ENCODE results near the gene ILKAP. TPM values are rescaled to one million over a fixed set of nuclear protein-coding genes. Genes with fewer than 3 reads are reported as not detected.
"Not testable (repeated sequence)": the region's sequence is repeated elsewhere in the genome, so short reads cannot be mapped to it uniquely, and the experiment has no call there.

ILKAP gene
- total RNA-seq, 1 donor from 2014 or later: 33.2 TPM

GRCh38 chr2:238202326-238203093 lies 985 bp downstream of the ILKAP start:
- peak; percentile 25 for DNase-seq

DNA sequence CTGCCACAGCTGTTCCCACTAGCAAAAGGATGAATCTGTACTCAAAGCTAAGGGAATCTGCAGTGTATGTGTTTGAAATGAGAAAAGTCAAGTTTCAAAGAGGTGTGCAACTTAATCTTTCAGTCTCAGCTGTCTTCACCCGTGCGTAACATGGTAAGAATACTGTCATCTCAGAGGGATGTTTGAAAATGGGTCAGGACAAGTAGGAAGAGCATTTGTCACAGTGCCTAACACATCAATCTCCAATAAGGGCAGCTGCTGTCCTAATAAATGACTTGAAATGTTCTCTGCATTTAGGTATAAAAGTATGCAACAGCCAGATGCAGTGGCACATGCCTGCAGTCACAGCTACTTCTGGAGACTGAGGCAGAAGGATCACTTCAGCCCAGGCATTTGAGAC lies 13.1 kb downstream of the ILKAP start:
- no peak for DNase-seq

DNA sequence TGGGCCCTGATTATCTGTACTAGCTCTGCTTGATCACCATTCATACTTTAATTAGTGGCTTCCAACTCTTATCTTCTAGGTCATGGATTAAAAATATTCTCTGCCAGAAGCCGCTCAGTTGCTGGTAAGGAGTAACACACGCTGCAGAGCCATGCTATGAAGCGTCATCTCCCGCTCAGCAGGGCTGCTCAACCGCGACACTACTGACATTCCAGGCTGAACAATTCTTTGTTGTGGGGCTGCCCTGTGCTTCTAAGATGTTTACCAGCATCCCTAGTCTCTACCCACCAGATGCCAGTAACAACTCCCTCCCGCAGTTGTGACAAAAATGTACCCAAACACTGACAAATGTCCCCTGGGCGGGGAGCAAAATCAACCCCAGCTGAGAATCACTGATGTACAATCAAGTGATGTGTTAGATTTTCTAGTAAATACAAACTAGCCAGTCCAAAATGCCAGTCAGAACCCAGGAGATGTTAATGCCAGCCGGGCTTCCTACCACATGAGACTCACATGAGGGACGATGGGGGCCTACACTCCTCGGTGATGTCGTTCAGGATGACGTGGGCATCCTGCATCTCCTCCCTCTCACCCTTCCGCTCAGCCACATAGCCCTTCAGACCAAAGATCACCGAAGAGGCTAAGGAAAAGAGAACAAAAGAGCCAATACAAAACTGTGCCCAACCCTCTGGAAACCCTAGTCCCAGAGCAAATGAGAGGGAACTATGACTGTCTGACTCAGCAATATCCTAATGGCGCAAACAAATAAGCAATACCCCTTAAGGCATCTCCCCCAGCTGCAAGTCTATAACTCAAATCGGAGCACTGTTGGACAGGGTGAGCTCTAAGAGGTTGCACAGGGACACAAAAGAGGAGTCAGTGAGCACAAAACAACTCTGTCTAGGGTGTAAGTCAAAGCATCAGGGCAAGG lies 15.6 kb downstream of the ILKAP start:
- DNase-seq: no peak

- no peak for DNase-seq
These were observed 19.7 kb downstream of the ILKAP start for GRCh38 chr2:238183821-238184220.

DNA sequence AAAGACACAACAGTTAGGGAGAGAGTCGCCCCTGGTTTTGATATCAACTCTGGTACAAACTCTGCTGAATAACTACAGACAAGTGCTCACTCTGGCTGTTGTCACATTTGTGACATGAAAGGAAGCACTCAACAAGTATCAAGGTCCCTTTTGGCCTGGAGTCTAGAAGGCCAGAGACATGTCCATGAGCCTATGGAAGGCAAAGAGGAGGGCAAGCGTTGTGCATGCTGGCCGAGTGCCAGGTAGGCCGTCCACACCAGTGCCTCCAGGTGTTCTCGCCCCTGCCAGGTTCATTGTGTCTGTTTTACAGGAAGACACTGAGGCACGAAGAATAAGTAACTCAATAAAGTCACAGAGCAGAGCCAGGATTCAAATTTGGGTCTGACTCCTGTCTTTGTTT lies 21.1 kb downstream of the ILKAP start:
- DNase-seq: no peak

GRCh38 chr2:238180554-238180953 lies 22.9 kb downstream of the ILKAP start:
- DNase-seq: no peak

DNA sequence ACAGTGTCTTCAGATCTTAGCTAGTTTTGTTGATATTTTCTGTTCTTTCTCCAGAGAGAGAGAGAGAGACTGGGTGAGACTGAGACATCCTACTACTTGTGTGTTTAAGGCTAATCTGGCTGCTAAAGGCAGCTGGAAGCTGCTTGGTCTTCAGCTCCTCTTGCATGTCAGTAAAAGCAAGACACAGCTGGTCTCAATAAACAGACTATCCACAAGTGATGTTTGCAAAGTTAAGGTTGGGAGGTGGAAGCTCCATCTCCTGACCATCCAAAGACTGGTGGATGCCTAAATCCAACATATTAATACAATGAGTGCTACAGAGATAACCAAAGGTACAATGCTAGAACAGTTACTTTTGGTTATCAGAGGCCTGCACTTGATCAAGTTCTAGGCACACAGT lies 26.9 kb downstream of the ILKAP start:
- peak; percentile 37 for DNase-seq

DNA sequence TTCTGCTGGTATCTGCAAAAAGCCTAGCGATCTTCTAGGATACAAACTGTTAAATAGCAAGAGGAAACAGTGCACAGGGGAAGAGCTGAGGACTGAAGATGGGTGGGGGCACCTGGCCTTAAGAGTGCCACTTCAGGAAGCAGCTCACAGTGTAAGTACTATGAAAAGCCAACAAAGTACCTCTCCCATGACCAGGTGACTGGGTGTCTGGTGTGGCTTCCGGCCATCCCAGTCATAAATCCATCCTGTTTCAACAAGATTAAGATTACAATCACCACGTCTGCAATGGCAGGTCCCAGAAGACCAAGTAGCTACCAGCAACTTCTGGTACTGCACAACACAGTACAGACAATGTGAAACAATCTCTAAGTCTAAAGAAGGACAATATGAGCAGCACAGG lies 28.8 kb downstream of the ILKAP start:
- no peak for DNase-seq

GRCh38 chr2:238174291-238174690 lies 29.2 kb downstream of the ILKAP start:
- DNase-seq: no peak

GRCh38 chr2:238173692-238174091 lies 29.8 kb downstream of the ILKAP start:
- DNase-seq: no peak

DNA sequence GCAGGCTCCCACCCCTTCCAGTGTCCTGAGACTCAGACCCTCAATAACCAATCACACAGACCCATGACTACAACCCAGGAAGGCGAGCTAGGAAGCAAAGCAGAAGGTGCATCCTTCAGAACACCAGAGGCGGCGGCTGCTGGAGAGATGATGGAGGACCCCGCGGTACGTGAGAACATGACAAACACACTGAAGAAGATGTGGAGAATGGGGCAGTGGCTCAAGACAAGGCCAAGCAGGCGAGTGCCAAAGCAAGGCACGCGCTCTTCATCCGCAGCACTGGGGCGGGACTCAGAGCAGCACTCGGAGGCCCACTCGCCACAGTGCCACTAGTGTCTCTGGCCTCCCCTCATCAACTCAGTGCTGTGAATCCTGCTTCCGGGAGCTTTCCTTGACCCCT lies 31.1 kb downstream of the ILKAP start:
- no peak for DNase-seq

- peak; percentile 32 for DNase-seq
These were observed 31.8 kb downstream of the ILKAP start for GRCh38 chr2:238171575-238172187.

GRCh38 chr2:238171072-238171431 lies 32.4 kb downstream of the ILKAP start:
- not testable (repeated sequence) for DNase-seq

DNA sequence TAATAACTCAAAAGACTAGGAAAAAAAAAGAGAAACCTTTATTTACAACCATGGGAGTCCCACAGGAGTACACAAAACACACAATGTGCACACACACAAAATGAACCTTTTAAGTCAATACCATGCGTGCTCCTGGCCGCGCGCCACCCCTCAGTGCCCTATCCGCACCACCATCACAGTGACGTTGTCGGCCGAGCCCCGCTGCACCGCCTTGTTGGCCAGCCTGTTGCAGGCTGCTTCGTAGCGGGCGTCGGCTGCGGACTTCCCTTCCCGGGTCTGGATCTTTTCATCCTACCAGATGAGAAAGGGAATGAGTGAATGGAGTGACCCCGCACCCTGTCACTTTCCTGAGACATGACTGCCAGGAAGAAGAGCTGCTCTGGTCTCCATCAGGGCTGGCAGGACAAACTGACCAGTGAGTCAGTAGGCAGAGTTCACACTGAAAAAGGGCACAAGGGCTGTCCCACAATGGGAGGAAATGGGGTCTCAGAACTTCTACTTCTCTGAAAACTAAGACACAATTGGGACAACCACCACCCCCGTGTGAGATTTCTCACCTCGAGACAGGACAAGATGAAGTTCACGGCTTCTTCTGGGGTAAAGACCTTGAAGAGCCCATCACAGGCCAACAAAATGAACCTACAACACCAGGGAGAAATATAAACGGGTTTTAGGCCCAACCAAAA lies 33.0 kb downstream of the ILKAP start:
- DNase-seq: no peak

DNA sequence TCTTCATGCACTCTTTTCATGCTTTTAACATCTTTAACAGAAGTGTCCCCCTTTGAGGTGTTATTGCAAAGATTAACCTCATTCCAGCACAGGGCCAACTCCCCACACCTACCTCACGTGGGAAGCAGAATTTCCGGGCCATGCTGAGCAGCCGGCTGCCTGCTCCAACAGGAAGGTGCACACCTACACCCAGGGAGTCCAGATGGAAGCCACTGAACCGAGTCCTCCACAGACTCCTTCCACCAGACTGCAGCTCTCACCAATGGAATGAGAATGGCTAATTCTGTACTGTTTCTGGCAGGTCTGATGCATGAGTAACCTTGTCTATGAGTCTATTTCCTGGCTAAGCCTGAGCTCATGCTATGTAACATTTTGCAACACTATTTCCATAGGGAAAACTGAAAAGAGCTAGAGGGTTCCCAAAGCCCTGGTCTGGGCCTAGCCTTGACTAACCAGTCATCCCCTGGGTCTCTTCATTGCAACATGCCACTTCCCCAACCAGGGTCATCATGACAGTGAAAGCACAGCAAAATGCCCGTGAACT lies 33.7 kb downstream of the ILKAP start:
- DNase-seq: peak; percentile 64

DNA sequence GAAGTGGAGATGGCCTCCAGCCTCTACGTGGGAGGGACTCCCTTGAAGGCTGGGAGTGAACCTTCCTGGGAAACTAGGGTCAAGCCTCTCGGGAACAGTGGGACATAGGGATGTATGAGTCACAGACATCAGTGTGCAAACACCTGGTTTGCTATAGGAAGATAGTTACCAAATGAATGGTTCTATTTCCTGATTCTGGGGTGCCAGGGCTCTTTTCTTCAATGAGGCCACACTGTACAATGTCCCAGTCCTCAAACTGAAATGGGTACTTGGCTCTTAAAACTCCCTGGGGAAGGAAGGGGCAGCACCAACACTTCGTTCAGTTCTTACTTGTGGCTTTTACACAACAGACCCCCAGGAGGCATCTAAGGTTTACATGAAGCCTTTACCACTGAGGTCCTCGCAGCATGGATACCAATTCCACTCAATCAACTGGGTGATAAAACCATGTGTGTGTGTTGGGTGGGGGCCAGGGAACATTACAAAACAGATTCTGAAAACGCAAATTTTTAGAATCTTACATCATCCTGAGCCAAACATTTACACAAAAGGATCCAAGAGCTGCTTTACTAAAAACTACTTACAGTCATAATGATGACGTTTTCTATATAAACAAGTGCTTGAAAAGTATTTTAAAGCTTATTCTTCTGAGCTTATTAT lies 34.3 kb downstream of the ILKAP start:
- DNase-seq: peak; percentile 73

DNA sequence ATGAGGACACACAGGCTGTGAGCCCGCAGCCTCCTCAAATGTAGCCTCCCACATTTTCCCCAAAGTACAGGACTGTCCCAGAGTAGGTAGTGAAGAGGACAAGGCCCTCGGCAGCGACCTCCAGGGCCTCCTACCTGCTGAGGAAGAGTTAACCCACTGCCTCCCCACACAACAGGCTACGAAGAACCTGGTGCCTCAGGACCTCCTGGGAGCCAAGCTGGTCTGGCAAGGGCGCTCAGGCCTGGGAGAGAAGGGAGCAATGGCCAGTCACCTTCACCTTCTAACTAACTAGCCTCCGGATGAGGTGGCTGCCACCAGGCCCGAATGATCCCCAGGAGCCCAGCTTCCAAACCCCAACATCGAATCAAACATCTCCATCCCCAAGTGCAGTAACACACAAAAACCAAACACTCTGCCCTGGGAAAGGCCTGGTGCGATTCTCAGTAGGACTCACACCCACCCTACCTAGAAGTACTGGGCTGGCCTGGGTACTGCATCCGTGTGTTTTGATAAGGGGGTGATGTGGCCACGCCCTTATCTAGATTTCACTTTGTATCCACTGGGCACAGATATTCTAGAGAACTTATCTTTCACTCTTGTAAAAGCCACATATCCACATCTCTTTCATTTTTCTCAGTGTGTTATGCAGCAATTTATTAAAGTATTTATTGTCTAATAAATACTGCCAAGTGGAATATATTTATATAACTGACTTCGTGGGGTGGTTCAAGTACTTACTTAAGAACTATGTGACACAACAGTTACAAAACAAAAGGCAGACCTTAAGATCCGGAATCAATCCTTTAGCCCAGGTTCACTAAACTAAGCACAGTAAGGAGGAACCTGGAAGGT lies 35.1 kb downstream of the ILKAP start:
- DNase-seq: no peak

GRCh38 chr2:238167761-238168160 lies 35.7 kb downstream of the ILKAP start:
- DNase-seq: no peak

- no peak for DNase-seq
These were observed 36.2 kb downstream of the ILKAP start for GRCh38 chr2:238167344-238167715.
